ENCODE results near the gene ARHGAP18.

The ARHGAP18 gene

GRCh38 chr6:129663531-129663930, 46.4 kb downstream of the ARHGAP18 start:
- no peak for DNase-seq

DNA sequence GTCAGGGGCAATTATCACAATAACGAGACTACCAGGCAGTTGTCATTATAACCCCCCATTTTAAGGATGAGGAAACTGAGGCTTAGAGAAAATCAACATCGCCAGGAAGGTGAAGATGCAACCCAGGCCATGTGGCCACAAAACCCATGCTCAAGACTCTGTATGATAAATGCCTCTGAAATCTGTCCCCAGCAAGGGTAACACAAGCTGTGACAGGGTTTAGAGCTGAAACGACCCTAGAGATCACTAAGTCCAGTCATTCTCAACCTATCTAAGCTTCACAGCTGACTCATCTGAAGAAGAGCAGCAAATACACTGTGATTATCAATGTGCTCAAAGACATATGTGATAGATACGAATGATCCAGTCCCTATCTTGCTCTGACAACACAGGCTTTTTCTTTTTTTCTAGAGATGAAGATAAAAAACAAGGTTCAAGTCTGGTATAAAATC, 47.0 kb downstream of the ARHGAP18 start:
- no peak for DNase-seq

- DNase-seq, result no peak
Observed at GRCh38 chr6:129662406-129662766, 47.6 kb downstream of the ARHGAP18 start.

DNA sequence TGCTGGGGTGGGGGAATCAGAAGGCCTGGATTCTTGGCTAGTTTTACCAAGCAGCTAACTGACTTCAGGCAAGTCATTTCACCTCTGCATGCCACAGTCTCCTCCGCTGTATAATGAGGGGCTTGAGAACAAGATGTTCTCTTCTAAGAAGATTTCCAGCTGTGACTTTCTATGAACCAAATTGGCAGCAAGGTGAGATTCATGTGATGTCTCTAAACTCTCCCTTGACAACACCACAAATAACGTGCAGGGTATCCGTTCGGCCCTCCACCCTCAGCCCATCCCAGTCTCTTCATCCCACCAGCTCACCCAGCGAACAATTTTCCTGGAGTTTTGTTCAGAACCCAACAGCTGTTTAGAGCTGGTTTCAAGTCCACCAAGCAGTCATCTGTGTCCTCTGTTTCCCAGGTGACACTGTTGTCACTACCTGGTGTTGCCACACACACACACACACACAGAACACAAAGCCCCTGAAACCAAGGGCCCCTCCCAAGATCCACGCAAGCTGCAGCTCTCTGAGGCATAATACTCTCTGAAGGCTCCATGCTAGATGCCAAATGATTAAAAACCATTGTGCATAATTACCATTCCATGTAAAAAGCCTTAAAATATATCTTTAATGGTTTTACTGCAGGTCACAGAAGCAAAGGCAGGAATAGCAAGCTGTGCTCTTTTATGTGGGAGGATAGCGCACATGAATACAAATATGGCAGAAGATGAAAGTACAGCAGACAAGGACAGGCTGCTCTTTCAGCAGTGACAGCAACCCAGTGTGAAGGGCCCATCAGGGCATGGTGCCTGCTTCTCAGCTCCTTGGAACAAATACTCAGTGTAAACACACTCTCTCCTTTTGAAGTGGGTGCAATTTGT, 48.2 kb downstream of the ARHGAP18 start:
- DNase-seq, result no peak

DNA sequence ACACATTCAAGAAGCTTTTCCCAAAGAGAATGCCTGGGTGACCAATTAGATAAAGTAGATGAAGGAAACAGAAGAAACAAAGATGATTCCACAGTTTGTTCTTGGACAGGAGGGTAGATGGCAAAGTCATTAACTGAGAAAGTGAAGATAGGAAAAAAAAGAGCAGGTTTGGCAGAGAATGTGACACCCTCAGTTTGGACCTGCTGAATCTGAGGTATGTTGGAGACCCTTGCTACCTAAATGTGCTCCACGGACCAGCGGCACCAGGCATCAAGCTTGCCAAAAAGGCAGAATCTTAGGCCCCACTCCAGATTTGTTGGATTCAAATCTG, 49.7 kb downstream of the ARHGAP18 start:
- no peak for DNase-seq

GRCh38 chr6:129659590-129660345, 50.2 kb downstream of the ARHGAP18 start:
- no peak for DNase-seq

- DNase-seq, result no peak
Observed at GRCh38 chr6:129659167-129659566, 50.8 kb downstream of the ARHGAP18 start.

DNA sequence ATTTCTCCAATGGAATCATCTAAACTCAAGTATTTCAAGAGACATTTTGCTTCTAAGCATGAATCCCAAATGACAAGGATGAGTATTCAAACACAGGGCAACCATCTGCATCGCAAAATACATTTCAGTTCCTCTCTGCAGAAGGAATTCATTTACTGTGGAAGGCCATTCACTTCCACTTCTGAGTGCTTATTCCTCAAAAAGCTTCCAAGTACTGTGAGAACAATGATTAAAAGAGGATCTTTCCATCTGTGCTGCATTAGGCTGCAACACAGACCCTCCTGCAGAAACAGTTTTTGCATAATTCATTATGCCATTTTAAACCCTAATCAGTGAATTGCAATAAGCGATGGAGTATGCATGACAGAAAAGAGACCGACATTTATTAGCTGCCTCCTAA, 52.5 kb downstream of the ARHGAP18 start:
- no peak for DNase-seq

DNA sequence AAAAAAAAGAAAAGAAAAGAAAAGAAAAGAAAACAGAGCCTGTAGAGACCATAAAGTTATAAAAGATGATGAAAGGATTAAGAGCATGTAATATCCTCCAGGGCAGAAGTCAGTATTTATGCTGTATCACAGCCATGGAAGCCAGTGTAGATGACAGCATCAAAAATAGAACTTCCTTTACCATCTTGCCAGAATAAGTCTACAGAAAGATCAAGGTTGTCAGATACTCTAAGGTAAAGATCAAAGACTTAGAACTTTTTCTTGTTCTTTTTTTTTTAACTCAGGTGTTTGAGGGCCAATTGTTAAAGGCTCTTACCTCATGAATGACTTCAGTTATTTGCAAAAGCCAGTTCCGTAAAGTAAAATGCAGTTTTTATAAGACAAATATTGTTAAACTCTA, 54.6 kb downstream of the ARHGAP18 start:
- no peak for DNase-seq

DNA sequence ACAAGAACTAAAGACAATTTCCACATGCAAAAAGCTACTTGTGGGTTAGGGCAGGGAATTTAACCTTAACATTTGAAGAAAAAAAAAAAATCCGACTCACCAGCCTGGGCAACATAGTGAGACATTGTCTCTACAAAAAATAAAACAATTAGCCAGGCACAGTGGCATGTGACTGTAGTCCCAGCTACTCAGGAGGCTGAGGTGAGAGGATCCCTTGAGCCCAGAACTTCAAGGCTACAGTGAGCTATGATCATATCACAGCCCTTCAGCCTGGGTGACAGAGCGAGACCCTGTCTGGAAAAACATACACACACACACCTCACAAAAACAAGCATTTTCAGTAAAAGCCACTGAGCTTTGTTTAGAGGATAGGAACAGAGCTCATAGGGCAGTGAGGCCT, 56.2 kb downstream of the ARHGAP18 start:
- DNase-seq, result no peak

DNA sequence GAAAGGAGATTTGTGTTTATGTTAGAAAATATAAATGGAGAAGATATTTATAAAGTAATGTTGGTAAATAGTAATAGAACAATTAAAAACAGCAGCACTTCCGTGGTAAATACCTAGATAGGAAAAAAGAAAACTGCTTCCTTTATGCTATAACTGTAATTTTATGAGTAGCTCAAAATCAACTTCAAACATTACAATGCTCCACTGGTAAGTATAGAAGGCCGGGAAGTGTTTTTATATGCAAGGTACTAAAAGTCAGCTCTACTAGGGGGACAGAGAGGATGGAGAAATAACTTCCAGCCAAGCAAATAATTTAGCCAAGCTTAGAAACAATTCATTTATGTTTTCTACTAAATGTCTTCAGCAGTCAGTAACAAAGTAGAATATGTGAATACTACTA, 56.7 kb downstream of the ARHGAP18 start:
- no peak for DNase-seq

DNA sequence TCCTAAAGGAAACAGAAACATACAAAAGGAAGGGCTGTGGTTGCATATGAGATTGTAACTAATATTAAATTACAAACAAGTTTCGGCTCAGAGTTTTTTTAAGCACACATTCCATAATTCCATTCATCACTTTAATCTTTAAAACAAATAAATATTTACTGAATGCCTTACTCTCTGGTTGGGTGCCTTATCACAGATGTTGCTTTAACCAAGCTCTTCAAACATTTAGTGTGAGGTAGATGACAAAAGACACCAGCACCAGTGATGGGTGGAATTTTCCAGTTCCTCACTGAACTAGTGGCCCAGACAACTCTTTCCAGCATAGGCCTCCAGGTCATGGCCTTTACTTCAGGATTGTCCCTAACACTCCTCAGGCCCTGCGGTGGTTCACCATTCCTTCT, 58.7 kb downstream of the ARHGAP18 start:
- no peak for DNase-seq

DNA sequence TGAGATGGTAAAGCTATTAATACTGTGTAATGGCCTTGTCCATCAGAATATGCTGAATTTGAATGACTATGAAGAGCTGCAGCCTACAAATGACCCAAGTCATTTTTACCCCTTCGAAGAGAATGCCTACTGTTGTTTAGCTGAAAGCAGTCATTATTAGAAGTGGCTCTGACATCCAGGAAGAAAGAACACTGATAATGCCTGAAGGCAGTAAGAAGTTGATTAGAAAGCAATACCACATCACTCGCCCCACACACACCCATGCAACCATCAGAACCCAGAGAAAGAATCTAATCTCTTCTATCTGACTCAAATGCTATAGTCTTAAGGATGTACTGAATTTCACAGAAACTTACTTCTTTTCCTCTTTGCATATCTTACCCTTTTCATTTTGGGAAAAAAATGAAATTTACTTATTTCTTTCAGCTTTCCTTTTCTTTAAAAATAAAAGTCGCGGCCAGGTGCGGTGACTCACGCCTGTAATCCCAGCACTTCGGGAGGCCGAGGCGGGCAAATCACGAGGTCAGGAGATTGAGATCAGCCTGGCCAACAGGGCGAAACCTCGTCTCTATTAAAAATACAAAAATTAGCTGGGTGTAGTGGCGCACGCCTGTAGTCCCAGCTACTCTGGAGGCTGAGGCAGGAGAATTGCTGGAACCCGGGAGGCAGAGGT, 61.0 kb downstream of the ARHGAP18 start:
- DNase-seq, result no peak

GRCh38 chr6:129647044-129647443, 62.9 kb downstream of the ARHGAP18 start:
- no peak for DNase-seq

DNA sequence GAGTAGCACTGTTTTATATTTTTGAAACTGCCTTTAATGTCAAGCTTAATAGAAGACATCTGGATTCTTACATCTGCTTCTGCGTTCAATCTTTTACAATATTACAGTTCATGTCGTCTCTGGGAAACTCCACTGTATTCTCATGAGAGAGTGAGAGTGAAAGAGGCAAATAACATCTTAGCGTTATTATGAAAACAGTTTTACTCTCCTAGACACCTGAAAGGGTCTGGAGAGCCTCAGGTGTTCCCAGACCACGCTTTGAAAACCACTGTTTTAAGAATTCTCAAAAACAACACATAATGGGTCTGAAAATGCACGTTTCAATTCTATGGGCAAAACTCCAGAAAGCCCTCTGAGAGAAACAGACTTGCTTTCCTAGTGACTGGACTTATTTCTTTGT, 63.3 kb downstream of the ARHGAP18 start:
- DNase-seq, result no peak

GRCh38 chr6:129645830-129646579, 64.0 kb downstream of the ARHGAP18 start:
- DNase-seq, result no peak

DNA sequence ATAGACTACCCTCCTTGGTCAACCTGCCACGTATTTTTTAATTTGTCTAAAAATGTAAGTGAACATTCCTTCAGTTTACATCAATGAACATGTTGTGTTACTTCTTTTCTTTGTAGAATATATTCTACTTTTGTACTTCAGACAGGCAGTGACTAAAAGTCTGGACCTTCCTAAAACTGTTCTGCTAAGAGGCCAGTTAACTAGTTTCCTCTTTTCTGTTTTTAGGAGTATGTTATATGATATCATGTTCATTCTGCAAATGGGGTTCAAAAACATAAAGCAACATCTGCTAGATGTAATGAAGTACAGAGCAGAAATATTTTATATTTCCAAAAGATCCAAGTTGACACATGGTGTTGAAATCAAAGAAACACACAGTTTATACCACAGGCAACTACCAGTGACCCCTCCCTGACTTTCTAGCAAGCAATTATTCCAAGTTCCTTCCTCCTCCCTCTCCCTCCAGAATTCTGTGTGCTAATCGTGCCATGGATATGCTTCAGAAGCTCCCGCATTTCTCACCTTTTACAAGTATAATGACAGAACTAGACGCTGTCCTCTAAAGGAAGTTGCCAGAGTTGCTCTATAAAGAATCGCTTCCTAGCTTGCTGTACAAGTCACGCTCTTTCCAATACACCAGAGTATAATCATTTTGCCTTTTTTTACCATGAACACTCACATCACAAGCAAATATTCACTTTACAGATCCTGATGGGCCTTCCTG, 64.7 kb downstream of the ARHGAP18 start:
- DNase-seq, result no peak

- DNase-seq, result peak; percentile 76
Observed at GRCh38 chr6:129644567-129645015, 65.4 kb downstream of the ARHGAP18 start.

DNA sequence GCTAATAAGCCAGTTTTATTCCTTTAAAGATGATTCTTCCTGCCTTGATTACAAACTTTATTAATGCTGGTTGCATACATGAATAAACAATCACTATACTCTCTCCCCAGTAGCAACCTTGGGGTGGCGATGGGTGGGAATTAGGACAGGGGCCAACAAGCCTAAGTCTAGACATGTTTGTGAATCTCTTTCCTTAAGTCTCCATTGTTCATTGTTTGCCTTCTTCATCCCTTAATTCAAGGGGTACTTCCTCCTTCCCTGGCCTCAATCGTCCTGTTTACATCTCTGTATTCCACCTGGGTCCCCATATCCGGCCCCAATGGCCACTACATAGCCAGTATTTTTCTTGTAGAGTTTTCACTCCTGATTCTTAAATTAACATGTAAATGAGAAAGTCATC, 66.0 kb downstream of the ARHGAP18 start:
- no peak for DNase-seq

DNA sequence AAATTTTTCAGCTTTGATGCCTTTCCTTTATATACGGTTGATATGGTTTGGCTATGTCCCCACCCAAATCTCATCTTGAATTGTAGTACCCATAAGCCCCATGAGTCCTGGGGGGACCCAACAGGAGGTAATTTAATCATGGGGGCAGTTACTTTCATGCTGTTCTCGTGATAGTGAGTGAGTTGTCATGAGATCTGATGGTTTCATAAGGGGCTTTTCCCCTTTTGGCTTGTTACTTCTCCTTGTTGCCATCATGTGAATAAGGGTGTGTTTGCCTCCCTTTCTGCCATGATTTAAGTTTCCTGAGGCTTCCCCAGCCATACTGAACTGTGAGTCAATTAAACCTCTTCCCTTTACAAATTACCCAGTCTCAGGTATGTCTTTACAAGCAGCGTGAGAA, 66.8 kb downstream of the ARHGAP18 start:
- no peak for DNase-seq

- DNase-seq, result no peak
Observed at GRCh38 chr6:129642322-129642721, 67.7 kb downstream of the ARHGAP18 start.

GRCh38 chr6:129641344-129641743, 68.6 kb downstream of the ARHGAP18 start:
- peak; percentile 76 for DNase-seq
